Common myeloid progenitor, CD34-positive (primary cell): ENCODE data around the gene PHKG2.

ENCODE experiments used
- CTCF ChIA-PET: fragments of 350-600 bp; sonication (Branson Sonifier 250); formaldehyde crosslinking; loops from one replicate; lab custom pipeline; 2021; ENCODE audit warnings: antibody characterized with exemption; lab: Charles Lee
- POLR2A ChIA-PET: fragments of 350-600 bp; sonication (Branson Sonifier 250); formaldehyde crosslinking; loops from one replicate; lab custom pipeline; 2021; ENCODE audit warnings: antibody characterized with exemption; lab: Charles Lee
- DNase-seq, 3 donors: peaks; one replicate each; pipeline versions ENCODE4 v3.0.0 to v3.0.0-alpha.2; 2013
- H3K27ac ChIP-seq, 2 experiments: 1 replicate in 1 of 2; 2 replicates in 1 of 2; pipeline ENCODE4 v1.7.0; 2013; ENCODE audit warnings: inconsistent platforms in 2 of 2, low read length in 2 of 2, mild to moderate bottlenecking in 2 of 2, low read depth in 1 of 2, moderate library complexity in 1 of 2; ENCODE audit not compliant: severe bottlenecking in 2 of 2, insufficient read depth in 1 of 2, poor library complexity in 1 of 2
- H3K27me3 ChIP-seq, 5 experiments: replicated peaks in 2 of 5; 1 replicate in 3 of 5; 2 replicates in 2 of 5; pipeline versions ENCODE4 v1.6.1 to v1.7.0; 2013; ENCODE audit warnings: low read length in 4 of 5, mild to moderate bottlenecking in 2 of 5, moderate library complexity in 2 of 5, inconsistent platforms in 1 of 5; ENCODE audit not compliant: insufficient read depth in 5 of 5, control insufficient read depth in 4 of 5
- H3K36me3 ChIP-seq, 4 experiments: 1 replicate in 2 of 4; 2 replicates in 2 of 4; pipeline versions ENCODE4 v1.6.1 to v1.7.0; 2013; ENCODE audit warnings: low read length in 3 of 4, control low read depth in 1 of 4, mild to moderate bottlenecking in 1 of 4; ENCODE audit not compliant: control insufficient read depth in 4 of 4, insufficient read depth in 4 of 4
- H3K4me1 ChIP-seq, 4 experiments: 1 replicate in 3 of 4; 2 replicates in 1 of 4; pipeline versions ENCODE4 v1.6.1 to v1.7.1; 2013; ENCODE audit warnings: low read length in 3 of 4, mild to moderate bottlenecking in 3 of 4, control low read depth in 1 of 4, inconsistent platforms in 1 of 4, moderate library complexity in 1 of 4; ENCODE audit not compliant: control insufficient read depth in 4 of 4, insufficient read depth in 4 of 4; ENCODE audit errors: control extremely low read depth in 1 of 4
- H3K4me3 ChIP-seq, 7 experiments: 1 replicate in 4 of 7; 2 replicates in 3 of 7; pipeline versions ENCODE4 v1.5.1 to v1.7.0; 2013; ENCODE audit warnings: mild to moderate bottlenecking in 7 of 7, low read length in 6 of 7, moderate library complexity in 6 of 7, inconsistent platforms in 2 of 7, low read depth in 2 of 7, control low read depth in 1 of 7; ENCODE audit not compliant: insufficient read depth in 4 of 7, control insufficient read depth in 1 of 7; ENCODE audit errors: extremely low read depth in 1 of 7
- H3K9me3 ChIP-seq, 5 experiments: 1 replicate in 4 of 5; 2 replicates in 1 of 5; pipeline versions ENCODE4 v1.6.1 to v1.7.1; 2013; ENCODE audit warnings: low read length in 4 of 5, mild to moderate bottlenecking in 2 of 5, inconsistent platforms in 1 of 5, low read depth in 1 of 5, moderate library complexity in 1 of 5; ENCODE audit not compliant: control insufficient read depth in 4 of 5, insufficient read depth in 2 of 5; ENCODE audit errors: control extremely low read depth in 1 of 5
- WGBS: methylation state at CpG from one replicate; pipeline ENCODE4 v1.1.5; 2013; ENCODE audit not compliant: insufficient coverage; 5-methylcytosine and 5-hydroxymethylcytosine counted together

The PHKG2 gene

DNA sequence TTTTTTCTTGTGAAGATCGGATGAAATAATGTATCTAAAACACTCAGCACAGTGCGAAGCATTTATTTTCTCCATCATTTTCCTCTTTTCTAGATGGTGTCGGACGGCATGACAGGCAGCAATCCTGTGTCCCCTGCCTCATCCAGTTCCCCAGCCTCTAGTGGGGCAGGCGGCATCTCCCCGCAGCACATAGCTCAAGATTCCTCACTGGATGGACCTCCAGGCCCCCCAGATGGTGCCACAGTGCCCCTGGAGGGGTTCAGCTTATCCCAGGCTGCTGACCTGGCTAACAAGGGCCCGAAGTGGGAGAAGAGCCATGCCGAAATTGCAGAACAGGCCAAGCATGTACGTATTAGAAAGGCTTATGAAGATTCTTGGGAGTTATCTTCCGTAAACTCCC, 44.3 kb upstream of the PHKG2 start:
- Histone ChIP-seq H3K27me3 (no peaks in the 10 kb centered on the region), H3K36me3 (peaks cover 26 to 86% (median 65%) of the 10 kb centered on the region in 4 experiments), H3K4me3 (no peak overlapping the region), H3K27ac (no peak overlapping the region), H3K9me3 (no peaks in the 10 kb centered on the region), H3K4me1 (peaks cover 3 to 15% (median 12%) of the 10 kb centered on the region in 4 experiments)
- POLR2A ChIA-PET, result no interaction called here
- CTCF ChIA-PET, result interaction anchor here (1.4 kb wide), 1 partner anchor 9 kb away, joined by 4 read pairs; no protein-coding TSS in a partner anchor
- WGBS, result 100% methylated on average over 10 of the region's 10 CpGs
- no peak for DNase-seq

DNA sequence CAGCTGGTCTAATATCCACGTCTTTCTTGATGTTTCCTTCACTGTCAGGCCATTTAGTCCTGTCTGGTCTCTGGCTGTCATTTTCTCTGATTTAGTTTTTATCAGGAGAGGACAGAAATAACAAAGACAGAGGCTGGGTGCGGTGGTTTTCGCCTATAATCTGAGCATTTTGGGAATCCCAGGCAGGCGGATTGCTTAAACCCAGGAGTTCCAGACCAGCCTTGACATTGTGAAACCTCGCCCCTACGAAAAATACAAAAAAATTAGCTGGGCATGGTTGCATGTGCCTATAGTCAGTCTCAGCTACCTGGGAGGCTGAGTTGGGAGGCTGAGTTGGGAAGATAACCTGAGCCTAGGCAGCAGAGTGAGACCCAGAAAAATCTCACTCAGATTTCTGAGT, 42.2 kb upstream of the PHKG2 start:
- Histone ChIP-seq H3K36me3 (peaks cover 36 to 97% (median 72%) of the 10 kb centered on the region in 4 experiments), H3K27ac (no peak overlapping the region), H3K4me1 (no peaks in the 10 kb centered on the region), H3K27me3 (no peaks in the 10 kb centered on the region), H3K4me3 (no peak overlapping the region), H3K9me3 (no peaks in the 10 kb centered on the region)
- POLR2A ChIA-PET, result interaction anchor here (0.6 kb wide), 1 partner anchor 29 kb away, joined by 5 read pairs; no protein-coding TSS in a partner anchor
- CTCF ChIA-PET, result interaction anchor here (1.1 to 1.2 kb wide), 2 partner anchors 15 to 16 kb away, joined by 3 read pairs; no protein-coding TSS in a partner anchor
- 98% methylated on average over 4 of the region's 6 CpGs for WGBS
- DNase-seq, result no peak

DNA sequence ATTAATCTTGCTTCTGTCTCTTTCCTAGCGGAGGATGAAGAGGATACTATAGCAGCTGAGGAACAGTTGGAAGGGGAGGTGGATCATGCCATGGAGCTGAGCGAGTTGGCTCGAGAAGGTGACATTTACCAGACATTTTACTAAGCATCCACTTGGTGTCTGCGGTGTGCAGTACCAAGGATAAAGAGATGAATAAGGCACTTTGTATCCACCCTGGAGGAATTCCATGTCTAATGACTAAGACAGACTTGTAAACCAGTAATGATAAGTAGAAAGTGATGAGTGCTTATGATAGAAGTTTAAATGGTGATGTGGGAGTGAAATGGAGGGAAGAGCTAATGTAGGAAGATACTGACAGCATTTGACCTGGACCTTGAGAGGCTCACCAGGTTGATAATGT, 37.3 kb upstream of the PHKG2 start:
- WGBS, result 100% methylated on average over 3 of the region's 4 CpGs
- ChIA-PET CTCF (interaction anchor here (1.5 to 2.0 kb wide), 2 partner anchors 8 to 10 kb away, joined by 4 to 6 read pairs; no protein-coding TSS in a partner anchor), POLR2A (interaction anchor here (1.4 kb wide), 1 partner anchor 12 kb away, joined by 5 read pairs; no protein-coding TSS in a partner anchor)
- Histone ChIP-seq H3K9me3 (no peaks in the 10 kb centered on the region), H3K4me1 (no peaks in the 10 kb centered on the region), H3K27ac (no peak overlapping the region), H3K4me3 (no peak overlapping the region), H3K36me3 (peaks cover 47 to 94% (median 78%) of the 10 kb centered on the region in 4 experiments), H3K27me3 (no peaks in the 10 kb centered on the region)
- DNase-seq, result no peak

DNA sequence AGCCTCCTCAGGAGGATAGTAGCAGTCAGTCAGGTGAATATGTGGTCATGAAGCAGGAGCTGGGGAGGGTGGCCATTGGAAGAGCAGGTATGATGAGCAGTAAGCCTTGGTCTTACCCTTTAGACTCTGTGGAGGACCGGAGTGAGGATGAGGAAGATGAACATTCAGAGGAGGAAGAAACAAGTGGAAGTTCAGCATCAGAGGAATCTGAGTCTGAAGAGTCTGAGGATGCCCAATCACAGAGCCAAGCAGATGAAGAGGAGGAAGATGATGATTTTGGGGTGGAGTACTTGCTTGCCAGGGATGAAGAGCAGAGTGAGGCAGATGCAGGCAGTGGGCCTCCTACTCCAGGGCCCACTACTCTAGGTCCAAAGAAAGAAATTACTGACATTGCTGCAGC, 36.5 kb upstream of the PHKG2 start:
- 100% methylated on average over 1 of the region's 1 CpG for WGBS
- no peak for DNase-seq
- Histone ChIP-seq H3K4me3 (no peak overlapping the region), H3K27ac (no peak overlapping the region), H3K9me3 (no peaks in the 10 kb centered on the region), H3K4me1 (no peaks in the 10 kb centered on the region), H3K27me3 (no peaks in the 10 kb centered on the region), H3K36me3 (peaks cover 44 to 94% (median 77%) of the 10 kb centered on the region in 4 experiments)
- ChIA-PET POLR2A (interaction anchor here (1.4 kb wide), 1 partner anchor 12 kb away, joined by 5 read pairs; no protein-coding TSS in a partner anchor), CTCF (interaction anchor here (1.3 to 2.0 kb wide), 4 partner anchors 9 to 223 kb away, joined by 3 to 6 read pairs (median 5); no protein-coding TSS in a partner anchor)

DNA sequence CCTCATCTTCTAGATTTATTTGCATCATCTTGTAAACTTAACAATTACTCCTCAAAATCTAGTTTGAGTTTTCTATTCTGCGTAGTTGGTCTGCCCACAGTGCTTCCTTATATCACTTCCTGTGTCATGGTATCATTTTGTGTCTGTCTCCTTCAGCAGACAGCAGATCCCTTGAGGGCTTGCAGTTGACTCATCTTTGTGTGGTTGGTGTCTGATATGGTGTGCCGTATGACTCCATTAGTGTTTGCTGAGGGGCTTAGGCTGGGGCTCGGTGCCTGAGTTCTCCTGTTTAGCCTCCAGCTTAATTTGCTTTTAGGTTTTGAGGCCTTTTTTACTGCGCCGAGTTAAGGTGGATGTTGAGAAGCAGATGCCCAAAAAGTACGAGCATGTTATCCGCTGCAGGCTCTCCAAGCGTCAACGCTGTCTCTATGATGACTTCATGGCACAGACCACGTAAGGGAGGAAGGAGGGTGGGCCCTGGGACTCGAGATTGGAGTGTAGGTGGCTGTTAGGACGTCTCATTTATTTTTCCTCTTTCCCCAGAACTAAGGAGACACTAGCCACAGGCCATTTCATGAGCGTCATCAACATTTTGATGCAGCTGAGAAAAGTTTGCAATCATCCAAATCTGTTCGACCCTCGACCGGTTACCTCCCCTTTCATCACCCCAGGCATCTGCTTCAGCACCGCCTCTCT, 32.3 kb upstream of the PHKG2 start:
- ChIA-PET POLR2A (no interaction called here), CTCF (interaction anchor here (0.6 kb wide), 1 partner anchor 38 kb away, joined by 5 read pairs; no protein-coding TSS in a partner anchor)
- DNase-seq, result peak in 2 of 3 donors; percentile 38 to 52
- Histone ChIP-seq H3K9me3 (no peaks in the 10 kb centered on the region), H3K4me1 (no peaks in the 10 kb centered on the region), H3K27ac (no peak overlapping the region), H3K27me3 (no peaks in the 10 kb centered on the region), H3K4me3 (no peak overlapping the region), H3K36me3 (peaks cover 36 to 82% (median 73%) of the 10 kb centered on the region in 4 experiments)
- 97% methylated on average over 11 of the region's 17 CpGs for WGBS

DNA sequence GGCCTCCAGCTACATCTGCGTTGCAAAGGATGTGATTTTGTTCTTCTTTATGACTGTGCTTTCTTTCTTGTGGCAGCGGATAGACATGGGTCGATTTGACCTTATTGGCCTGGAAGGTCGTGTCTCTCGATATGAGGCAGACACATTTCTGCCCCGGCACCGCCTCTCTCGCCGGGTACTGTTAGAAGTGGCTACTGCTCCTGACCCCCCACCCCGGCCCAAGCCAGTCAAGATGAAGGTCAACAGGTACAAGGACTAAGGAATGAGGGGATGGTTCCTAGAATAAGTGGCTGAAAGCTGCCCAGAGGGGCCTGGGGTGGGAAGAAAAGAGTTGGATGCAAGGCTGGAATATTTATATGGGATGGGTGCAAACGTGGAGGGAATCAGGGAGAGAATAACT, 28.1 kb upstream of the PHKG2 start:
- ChIA-PET POLR2A (no interaction called here), CTCF (no interaction called here)
- Histone ChIP-seq H3K36me3 (peaks cover 33 to 89% (median 75%) of the 10 kb centered on the region in 4 experiments), H3K27ac (peak overlapping the region in 1 of 2 experiments; percentile 53), H3K9me3 (no peaks in the 10 kb centered on the region), H3K4me3 (no peak overlapping the region), H3K27me3 (no peaks in the 10 kb centered on the region), H3K4me1 (peaks cover 0 to 4% (median 3%) of the 10 kb centered on the region in 4 experiments)
- DNase-seq, result no peak
- 96% methylated on average over 11 of the region's 11 CpGs for WGBS

DNA sequence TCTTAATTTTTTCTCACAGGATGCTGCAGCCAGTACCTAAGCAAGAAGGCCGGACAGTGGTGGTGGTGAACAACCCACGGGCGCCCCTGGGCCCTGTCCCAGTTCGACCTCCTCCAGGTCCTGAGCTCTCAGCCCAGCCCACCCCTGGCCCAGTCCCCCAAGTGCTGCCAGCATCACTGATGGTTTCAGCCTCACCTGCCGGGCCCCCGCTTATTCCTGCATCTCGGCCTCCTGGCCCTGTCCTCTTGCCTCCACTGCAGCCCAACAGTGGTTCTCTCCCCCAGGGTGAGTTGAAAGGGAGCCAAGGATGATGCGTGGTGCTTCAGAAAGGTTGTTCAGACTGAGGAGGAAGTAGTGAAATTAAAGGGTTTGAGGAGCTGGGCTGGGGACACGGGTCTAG, 27.5 kb upstream of the PHKG2 start:
- Histone ChIP-seq H3K27ac (peak overlapping the region in 1 of 2 experiments; percentile 53), H3K9me3 (no peaks in the 10 kb centered on the region), H3K36me3 (peaks cover 32 to 91% (median 77%) of the 10 kb centered on the region in 4 experiments), H3K4me1 (peaks cover 0 to 4% (median 3%) of the 10 kb centered on the region in 4 experiments), H3K4me3 (no peak overlapping the region), H3K27me3 (no peaks in the 10 kb centered on the region)
- DNase-seq, result no peak
- ChIA-PET CTCF (interaction anchor here (1.2 to 1.7 kb wide), 3 partner anchors 15 to 20 kb away, joined by 3 to 5 read pairs (median 4); a partner anchor contains a TSS), POLR2A (no interaction called here)
- WGBS, result 98% methylated on average over 8 of the region's 9 CpGs
